Osteoblast (primary cell): ENCODE measurements around the gene UBAP2. TPM values are rescaled to one million over a fixed set of nuclear protein-coding genes. Genes with fewer than 3 reads are reported as not detected.
A peak's percentile ranks its signal among the peaks of the same experiment; 100 is the strongest.

Experiments used
- DNase-seq: peaks from one replicate; pipeline ENCODE4 v3.0.0; 2011; ENCODE audit warnings: low spot score, mixed read lengths; ENCODE audit not compliant: insufficient read length; ENCODE audit errors: missing footprints
- H2AFZ ChIP-seq: 2 replicates; pipeline ENCODE4 v1.6.0; 2011; ENCODE audit warnings: mild to moderate bottlenecking, low read length
- H3K27ac ChIP-seq: 2 replicates; pipeline ENCODE4 v1.5.1; 2011; ENCODE audit warnings: mild to moderate bottlenecking, low read depth, low read length, moderate library complexity
- H3K27me3 ChIP-seq: 2 replicates; pipeline ENCODE4 v1.6.0; 2012; ENCODE audit warnings: mild to moderate bottlenecking, control low read depth, inconsistent platforms, low read length, moderate library complexity; ENCODE audit not compliant: insufficient read depth
- H3K36me3 ChIP-seq: 2 replicates; pipeline ENCODE4 v1.5.1; 2011; ENCODE audit warnings: mild to moderate bottlenecking, low read length, control low read depth, moderate library complexity; ENCODE audit not compliant: insufficient read depth
- H3K4me1 ChIP-seq: 2 replicates; pipeline ENCODE4 v1.5.1; 2011; ENCODE audit warnings: mild to moderate bottlenecking, low read length, control low read depth, moderate library complexity; ENCODE audit not compliant: insufficient read depth
- H3K4me2 ChIP-seq: 2 replicates; pipeline ENCODE4 v1.6.0; 2011; ENCODE audit warnings: mild to moderate bottlenecking, low read length; ENCODE audit not compliant: insufficient read depth
- H3K4me3 ChIP-seq: fragments of 200-600 bp; sonication (generic); 3 replicates; pipeline ENCODE4 v1.5.1; 2012; ENCODE audit warnings: mild to moderate bottlenecking, low read length, inconsistent platforms; ENCODE audit not compliant: insufficient read depth
- H3K79me2 ChIP-seq: 2 replicates; pipeline ENCODE4 v1.6.0; 2012; ENCODE audit warnings: mild to moderate bottlenecking, low read length, control low read depth, inconsistent platforms; ENCODE audit not compliant: insufficient read depth
- H3K9me3 ChIP-seq: 2 replicates; pipeline ENCODE4 v1.5.1; 2011; ENCODE audit warnings: low read depth, low read length, control low read depth
- H4K20me1 ChIP-seq: 2 replicates; pipeline ENCODE4 v1.6.0; 2012; ENCODE audit warnings: mild to moderate bottlenecking, low read length, control low read depth; ENCODE audit not compliant: insufficient read depth
- CTCF ChIP-seq: IDR thresholded peaks from 2 replicates; pipeline ENCODE4 v1.5.1; 2011; ENCODE audit warnings: mild to moderate bottlenecking, low read depth, low read length, moderate library complexity; ENCODE audit errors: extremely low read depth
- total RNA-seq: library from RNA; depleted of rRNA; stranded (reverse); fragments of >200 nt; gene quantifications from 2 replicates; pipeline ENCODE4 v1.2.3, GENCODE V29; 2012

The UBAP2 gene
- total RNA-seq, 1 donor, result 18.5 TPM

- Histone ChIP-seq H3K4me3 (no peak overlapping the region), H3K9me3 (no peaks in the 10 kb centered on the region), H4K20me1 (peaks cover 12% of the 10 kb centered on the region), H3K79me2 (peaks cover 3% of the 10 kb centered on the region), H3K36me3 (peaks cover 92% of the 10 kb centered on the region), H3K27me3 (no peaks in the 10 kb centered on the region), H3K4me1 (peaks cover 4% of the 10 kb centered on the region), H3K4me2 (no peak overlapping the region), H2AFZ (no peak overlapping the region), H3K27ac (no peak overlapping the region)
- TF ChIP-seq CTCF, result no peak
- DNase-seq, result peak; percentile 42
These were observed 124.5 kb downstream of the UBAP2 start for GRCh38 chr9:33923998-33924701.

GRCh38 chr9:33923079-33923478 lies 125.6 kb downstream of the UBAP2 start:
- H3K4me2 ChIP-seq, result no peak overlapping the region
- H2AFZ ChIP-seq, result no peak overlapping the region
- DNase-seq, result peak; percentile 62
- H3K27ac ChIP-seq, result no peak overlapping the region
- peaks cover 4% of the 10 kb centered on the region for H3K4me1 ChIP-seq
- peaks cover 91% of the 10 kb centered on the region for H3K36me3 ChIP-seq
- H3K79me2 ChIP-seq, result no peaks in the 10 kb centered on the region
- no peak for TF ChIP-seq CTCF
- no peaks in the 10 kb centered on the region for H3K27me3 ChIP-seq
- no peak overlapping the region for H3K4me3 ChIP-seq
- H4K20me1 ChIP-seq, result peaks cover 11% of the 10 kb centered on the region
- H3K9me3 ChIP-seq, result no peaks in the 10 kb centered on the region

- Histone ChIP-seq H3K9me3 (no peaks in the 10 kb centered on the region), H4K20me1 (peaks cover 11% of the 10 kb centered on the region), H3K4me3 (no peak overlapping the region), H3K79me2 (no peaks in the 10 kb centered on the region), H3K27me3 (no peaks in the 10 kb centered on the region), H3K4me1 (peaks cover 4% of the 10 kb centered on the region), H3K36me3 (peaks cover 91% of the 10 kb centered on the region), H2AFZ (no peak overlapping the region), H3K4me2 (no peak overlapping the region), H3K27ac (no peak overlapping the region)
- peak; percentile 85 for TF ChIP-seq CTCF
- peak; percentile 77 for DNase-seq
These were observed 126.5 kb downstream of the UBAP2 start for GRCh38 chr9:33921967-33922895.
